Pancreas (tissue), 10 donors: ENCODE results near the gene DPP9. TPM values are rescaled to one million over a fixed set of nuclear protein-coding genes. Genes with fewer than 3 reads are reported as not detected.

Experiments used
- ATAC-seq, 4 donors: fragments of 200-7000 bp; cut with Tn5 transposase; one replicate each; pipeline versions ENCODE4 v1.8.0 to v1.9.1; 2020; ENCODE audit warnings: mild to moderate bottlenecking in 4 of 4, moderate library complexity in 4 of 4
- DNase-seq, 6 donors: peaks; one replicate each; pipeline ENCODE4 v3.0.0-alpha.2; 2020
- FAIRE-seq: peaks from 2 replicates; lab custom pipeline; 2012; peaks lifted over from hg19 to GRCh38; lab: Jason Lieb, UNC
- H3K27ac ChIP-seq, 4 donors: fragments of 200-600 bp; sonication (generic); 1 replicate in 3 of 4; 2 replicates in 1 of 4; pipeline versions ENCODE4 v1.5.0 to v1.8.0; 2020
- H3K27me3 ChIP-seq, 4 donors: fragments of 200-600 bp; one replicate each; pipeline ENCODE4 v1.8.0; 2021
- H3K36me3 ChIP-seq, 3 donors: fragments of 200-600 bp; sonication (generic) in 1 of 3; one replicate each; pipeline versions ENCODE4 v1.5.0 to v1.8.0; 2020 to 2021
- H3K4me1 ChIP-seq, 3 donors: fragments of 200-600 bp; one replicate each; pipeline ENCODE4 v1.8.0; 2021
- H3K4me3 ChIP-seq, 4 donors: fragments of 200-600 bp; sonication (generic) in 2 of 4; one replicate each; pipeline versions ENCODE4 v1.5.0 to v1.8.0; 2020 to 2021
- H3K9me3 ChIP-seq, 4 donors: fragments of 200-600 bp; one replicate each; pipeline ENCODE4 v1.8.0; 2021
- WGBS, 2 donors: extraction: QIAGEN DNeasy Blood & Tissue Kit; methylation state at CpG; one replicate each; pipeline ENCODE4 v1.1.7; 2013; 5-methylcytosine and 5-hydroxymethylcytosine counted together
- intact Hi-C, 3 donors: fragments of 100-400 bp; cut with DNase I; formaldehyde crosslinking; loops; one replicate each; pipeline versions ENCODE4 v1.11.1 to v1.14.2; 2022
- polyA plus RNA-seq, 2 donors: library from polyadenylated mRNA; stranded (reverse); fragments of 200-250 nt; gene quantifications; one replicate each; pipeline ENCODE4 v1.2.3, GENCODE V29; 2013
- total RNA-seq, 6 donors: library from RNA; stranded (reverse); fragmentation: NEBNext Ultra II Directional in 4 of 6; extraction: Animal tissue kit (Norgen Biotek cat#: 25700) in 4 of 6; gene quantifications; one replicate each; pipeline versions ENCODE4 v1.2.1 to v1.2.4, GENCODE V29; 2021 to 2023
- TF ChIP-seq, protein P1 (sequence below), 4 donors: fragments of 200-600 bp; sonication (generic) in 3 of 4; IDR thresholded peaks; one replicate each; pipeline versions ENCODE4 v1.5.0 to v1.8.0; 2021; ENCODE audit warnings: antibody characterized with exemption in 4 of 4
- donor health status: healthy with polysubstance abuse.
- donor health status: DM: no; HTN: no; CAD: no; lungs with moderate emphysema.
- donor health status: DM: no; HTN: no; CAD: no.
- donor health status: control.
- donor health status: control.
- donor health status: Bipolar disorder and iron deficiency.
- donor health status: DM: yes; HTN: yes; CAD: no.
- donor health status: DM: no; HTN: no; CAD: no.
- donor health status: DM: no; HTN: no; CAD: no.
- donor health status: DM: yes; HTN: yes; CAD: no.

The DPP9 gene
- total and polyA plus RNA-seq, 8 donors = 19.0 to 47.4 (median 26.1) TPM

GRCh38 chr19:4721196-4721595 is 2.4 kb downstream of the DPP9 start:
- FAIRE-seq (no peak), DNase-seq (no peak), ATAC-seq (no peak)
- H3K4me3 ChIP-seq = no peak overlapping the region
- H3K9me3 ChIP-seq = no peaks in the 10 kb centered on the region
- no peaks in the 10 kb centered on the region for H3K27me3 ChIP-seq
- H3K4me1 ChIP-seq = peaks cover 0 to 11% (median 7%) of the 10 kb centered on the region in 3 donors
- TF ChIP-seq, protein P1, sequence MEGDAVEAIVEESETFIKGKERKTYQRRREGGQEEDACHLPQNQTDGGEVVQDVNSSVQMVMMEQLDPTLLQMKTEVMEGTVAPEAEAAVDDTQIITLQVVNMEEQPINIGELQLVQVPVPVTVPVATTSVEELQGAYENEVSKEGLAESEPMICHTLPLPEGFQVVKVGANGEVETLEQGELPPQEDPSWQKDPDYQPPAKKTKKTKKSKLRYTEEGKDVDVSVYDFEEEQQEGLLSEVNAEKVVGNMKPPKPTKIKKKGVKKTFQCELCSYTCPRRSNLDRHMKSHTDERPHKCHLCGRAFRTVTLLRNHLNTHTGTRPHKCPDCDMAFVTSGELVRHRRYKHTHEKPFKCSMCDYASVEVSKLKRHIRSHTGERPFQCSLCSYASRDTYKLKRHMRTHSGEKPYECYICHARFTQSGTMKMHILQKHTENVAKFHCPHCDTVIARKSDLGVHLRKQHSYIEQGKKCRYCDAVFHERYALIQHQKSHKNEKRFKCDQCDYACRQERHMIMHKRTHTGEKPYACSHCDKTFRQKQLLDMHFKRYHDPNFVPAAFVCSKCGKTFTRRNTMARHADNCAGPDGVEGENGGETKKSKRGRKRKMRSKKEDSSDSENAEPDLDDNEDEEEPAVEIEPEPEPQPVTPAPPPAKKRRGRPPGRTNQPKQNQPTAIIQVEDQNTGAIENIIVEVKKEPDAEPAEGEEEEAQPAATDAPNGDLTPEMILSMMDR (IDR thresholded peaks at IDR 0.05) = no peak
- no peak overlapping the region for H3K27ac ChIP-seq
- intact Hi-C loops = no loop called here
- H3K36me3 ChIP-seq = peaks cover 0 to 14% (median 9%) of the 10 kb centered on the region in 3 donors
- WGBS, 2 donors = 89 to 90% methylated on average over 6 of the region's 6 CpGs

- ATAC-seq (no peak), DNase-seq (no peak), FAIRE-seq (no peak)
- intact Hi-C loops = no loop called here
- H3K4me3 ChIP-seq = no peak overlapping the region
- no peak overlapping the region for H3K27ac ChIP-seq
- peaks cover 0 to 21% (median 16%) of the 10 kb centered on the region in 3 donors for H3K4me1 ChIP-seq
- peaks cover 0 to 14% (median 9%) of the 10 kb centered on the region in 3 donors for H3K36me3 ChIP-seq
- WGBS, 2 donors = 69 to 74% methylated on average over 13 of the region's 13 CpGs
- no peaks in the 10 kb centered on the region for H3K27me3 ChIP-seq
- H3K9me3 ChIP-seq = no peaks in the 10 kb centered on the region
- TF ChIP-seq, protein P1 (IDR thresholded peaks at IDR 0.05) = no peak
These were observed 3.5 kb downstream of the DPP9 start for GRCh38 chr19:4720037-4720700.

GRCh38 chr19:4719499-4719866 is 4.2 kb downstream of the DPP9 start:
- Histone ChIP-seq H3K9me3 (no peaks in the 10 kb centered on the region), H3K27me3 (no peaks in the 10 kb centered on the region), H3K4me1 (peaks cover 4 to 27% (median 16%) of the 10 kb centered on the region in 3 donors), H3K36me3 (peaks cover 0 to 14% (median 9%) of the 10 kb centered on the region in 3 donors), H3K27ac (no peak overlapping the region), H3K4me3 (no peak overlapping the region)
- ATAC-seq (no peak), DNase-seq (no peak), FAIRE-seq (no peak)
- intact Hi-C loops = no loop called here
- WGBS, 2 donors = 92 to 95% methylated on average over 11 of the region's 11 CpGs
- TF ChIP-seq, protein P1 (IDR thresholded peaks at IDR 0.05) = no peak

DNA sequence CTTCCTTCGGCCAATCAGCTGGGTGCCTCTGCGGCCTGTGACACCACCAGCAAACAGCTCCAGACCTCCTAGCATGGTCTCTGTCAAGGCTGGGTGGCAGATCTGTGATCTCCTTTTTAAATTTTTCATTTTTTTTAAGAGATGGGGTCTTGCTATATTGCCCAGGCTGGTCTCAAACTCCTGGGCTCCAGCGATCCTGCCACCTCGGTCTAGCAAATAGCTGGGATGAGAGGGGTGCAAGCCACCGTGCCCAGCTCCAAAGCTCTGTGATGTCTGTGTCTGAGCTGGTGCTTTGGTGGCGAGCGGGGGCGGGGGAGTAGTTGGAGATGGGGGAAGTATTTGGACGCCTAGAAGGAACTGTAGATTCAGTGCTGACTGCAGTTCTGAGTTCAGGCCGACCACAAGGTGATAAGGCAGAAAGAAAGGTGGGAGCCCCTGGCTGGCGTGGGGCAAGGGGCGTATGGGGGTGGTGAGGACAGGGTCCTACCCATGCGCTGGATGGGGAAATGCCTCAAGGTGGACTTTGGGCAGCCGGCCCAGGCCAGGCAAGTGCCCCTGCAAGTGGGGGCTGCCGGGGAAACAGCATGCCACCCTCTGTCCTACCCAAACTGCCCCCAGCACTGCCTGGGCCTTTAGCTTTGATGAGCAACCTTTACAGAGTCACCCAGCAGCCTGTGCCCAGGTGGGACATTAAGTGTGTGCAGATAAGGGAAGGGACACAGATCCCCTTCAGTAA is 5.5 kb downstream of the DPP9 start:
- Histone ChIP-seq H3K27me3 (no peaks in the 10 kb centered on the region), H3K4me1 (peaks cover 4 to 27% (median 16%) of the 10 kb centered on the region in 3 donors), H3K27ac (no peak overlapping the region), H3K4me3 (no peak overlapping the region), H3K36me3 (peaks cover 0 to 22% (median 21%) of the 10 kb centered on the region in 3 donors), H3K9me3 (no peaks in the 10 kb centered on the region)
- intact Hi-C loops = no loop called here
- TF ChIP-seq, protein P1 (IDR thresholded peaks at IDR 0.05) = no peak
- no peak for FAIRE-seq
- 91 to 94% methylated on average over 15 of the region's 15 CpGs for WGBS, 2 donors
- ATAC-seq = no peak
- DNase-seq = no peak
